Hematopoietic multipotent progenitor cell treated with erythropoietin and hydrocortisone succinate and interleukin-3 and kit ligand, for 4 days (in vitro differentiated cells): ENCODE measurements around the gene BORCS5.

Experiments
- DNase-seq: peaks from one replicate; pipeline ENCODE4 v3.0.0-alpha.2; 2015

Gene BORCS5

GRCh38 chr12:12436831-12437345, 80.0 kb downstream of the BORCS5 start:
- DNase-seq = no peak

- peak; percentile 65 for DNase-seq
These were observed 82.8 kb downstream of the BORCS5 start for GRCh38 chr12:12439636-12440035.

GRCh38 chr12:12440784-12441428, 84.0 kb downstream of the BORCS5 start:
- DNase-seq = no peak

- no peak for DNase-seq
These were observed 84.5 kb downstream of the BORCS5 start for GRCh38 chr12:12441429-12441807.

- DNase-seq = peak; percentile 95
These were observed 85.1 kb downstream of the BORCS5 start for GRCh38 chr12:12441843-12442461.

- peak; percentile 66 for DNase-seq
These were observed 85.7 kb downstream of the BORCS5 start for GRCh38 chr12:12442548-12443071.

- DNase-seq = no peak
These were observed 86.6 kb downstream of the BORCS5 start for GRCh38 chr12:12443431-12443878.

- peak; percentile 37 for DNase-seq
These were observed 88.4 kb downstream of the BORCS5 start for GRCh38 chr12:12445165-12445881.

- DNase-seq = no peak
These were observed 89.0 kb downstream of the BORCS5 start for GRCh38 chr12:12445882-12446181.

- no peak for DNase-seq
These were observed 89.9 kb downstream of the BORCS5 start for GRCh38 chr12:12446786-12447185.

GRCh38 chr12:12447236-12447635, 90.4 kb downstream of the BORCS5 start:
- DNase-seq = no peak

GRCh38 chr12:12447837-12448236, 91.0 kb downstream of the BORCS5 start:
- DNase-seq = no peak

- peak; percentile 79 for DNase-seq
These were observed 92.7 kb downstream of the BORCS5 start for GRCh38 chr12:12449533-12450025.

- no peak for DNase-seq
These were observed 93.2 kb downstream of the BORCS5 start for GRCh38 chr12:12450043-12450471.

- DNase-seq = no peak
These were observed 94.2 kb downstream of the BORCS5 start for GRCh38 chr12:12451098-12451497.

- DNase-seq = no peak
These were observed 95.5 kb downstream of the BORCS5 start for GRCh38 chr12:12452326-12452902.

GRCh38 chr12:12453635-12454034, 96.8 kb downstream of the BORCS5 start:
- no peak for DNase-seq

- no peak for DNase-seq
These were observed 97.4 kb downstream of the BORCS5 start for GRCh38 chr12:12454315-12454714.

- peak; percentile 40 for DNase-seq
These were observed 99.8 kb downstream of the BORCS5 start for GRCh38 chr12:12456637-12457036.

- no peak for DNase-seq
These were observed 104.4 kb downstream of the BORCS5 start for GRCh38 chr12:12460935-12461922.

GRCh38 chr12:12461923-12462315, 105.0 kb downstream of the BORCS5 start:
- DNase-seq = no peak

GRCh38 chr12:12465522-12465921, 108.6 kb downstream of the BORCS5 start:
- no peak for DNase-seq
